AG09309 (cell line): ENCODE results near the gene SERHL2.

Source experiments
- DNase-seq: peaks from one replicate; pipeline ENCODE4 v3.0.0-alpha.2; 2010; ENCODE audit warnings: low read depth
- H3K4me3 ChIP-seq: 2 replicates; pipeline ENCODE4 v1.5.1; 2011; ENCODE audit warnings: mild to moderate bottlenecking, low read depth, low read length, moderate library complexity; ENCODE audit not compliant: control insufficient read depth
- CTCF ChIP-seq: IDR thresholded peaks from 2 replicates; pipeline ENCODE4 v1.5.1; 2011; ENCODE audit warnings: mild to moderate bottlenecking, low read depth, low read length, inconsistent platforms; ENCODE audit not compliant: insufficient read depth, control insufficient read depth; ENCODE audit errors: missing control alignments

Gene SERHL2

GRCh38 chr22:42591987-42592386, 38.2 kb downstream of the SERHL2 start:
- H3K4me3 ChIP-seq, result no peak overlapping the region
- no peak for TF ChIP-seq CTCF
- no peak for DNase-seq

GRCh38 chr22:42595434-42595833, 41.7 kb downstream of the SERHL2 start:
- TF ChIP-seq CTCF, result no peak
- H3K4me3 ChIP-seq, result no peak overlapping the region
- no peak for DNase-seq

- H3K4me3 ChIP-seq, result no peak overlapping the region
- no peak for DNase-seq
- TF ChIP-seq CTCF, result no peak
These were observed 42.6 kb downstream of the SERHL2 start for GRCh38 chr22:42596336-42596735.

GRCh38 chr22:42596863-42597530, 43.2 kb downstream of the SERHL2 start:
- H3K4me3 ChIP-seq, result no peak overlapping the region
- no peak for TF ChIP-seq CTCF
- DNase-seq, result no peak

- no peak for DNase-seq
- H3K4me3 ChIP-seq, result no peak overlapping the region
- no peak for TF ChIP-seq CTCF
These were observed 48.2 kb downstream of the SERHL2 start for GRCh38 chr22:42601879-42602465.

GRCh38 chr22:42602470-42602869, 48.7 kb downstream of the SERHL2 start:
- DNase-seq, result no peak
- no peak overlapping the region for H3K4me3 ChIP-seq
- TF ChIP-seq CTCF, result no peak
